ENCODE measurements around the gene ASB15.

ASB15 gene

GRCh38 chr7:123569352-123570010, 32.1 kb upstream of the ASB15 start:
- TF ChIP-seq CEBPB (IDR thresholded peaks at IDR 0.05), result no peak
- no peak for TF ChIP-seq CREB1 (IDR thresholded peaks at IDR 0.05; ENCODE audit: low read depth)
- no peak for TF ChIP-seq EGR1 (IDR thresholded peaks at IDR 0.05)
- TF ChIP-seq TEAD4 (IDR thresholded peaks at IDR 0.05), result no peak
- TF ChIP-seq ZBTB7A (IDR thresholded peaks at IDR 0.05; ENCODE audit: low read depth), result no peak
- no peak for TF ChIP-seq YY1 (IDR thresholded peaks at IDR 0.05; ENCODE audit: low read depth)
- TF ChIP-seq FOXM1 (IDR thresholded peaks at IDR 0.05; ENCODE audit: borderline replicate concordance, low read depth), result no peak
- TF ChIP-seq MAX (IDR thresholded peaks at IDR 0.05), result no peak
- no peak for TF ChIP-seq EP300 (IDR thresholded peaks at IDR 0.05; ENCODE audit: borderline replicate concordance)

GRCh38 chr7:123570390-123571182, 31.0 kb upstream of the ASB15 start:
- no peak for TF ChIP-seq EGR1 (IDR thresholded peaks at IDR 0.05)
- no peak for TF ChIP-seq NFIC (IDR thresholded peaks at IDR 0.05)
- TF ChIP-seq YY1 (IDR thresholded peaks at IDR 0.05; ENCODE audit: low read depth), result no peak
- TF ChIP-seq MAX (IDR thresholded peaks at IDR 0.05), result no peak
- no peak for TF ChIP-seq FOXM1 (IDR thresholded peaks at IDR 0.05; ENCODE audit: borderline replicate concordance, low read depth)
- TF ChIP-seq TCF12 (IDR thresholded peaks at IDR 0.05; ENCODE audit: low read depth), result no peak
- TF ChIP-seq REST (IDR thresholded peaks at IDR 0.05; ENCODE audit: low read depth), result no peak
- TF ChIP-seq CREB1 (IDR thresholded peaks at IDR 0.05; ENCODE audit: low read depth), result no peak
- TF ChIP-seq ZBTB7A (IDR thresholded peaks at IDR 0.05; ENCODE audit: low read depth), result no peak
- TF ChIP-seq TAF1 (IDR thresholded peaks at IDR 0.05; ENCODE audit: low read depth), result no peak
- TF ChIP-seq EP300 (IDR thresholded peaks at IDR 0.05; ENCODE audit: borderline replicate concordance), result no peak
- TF ChIP-seq USF1 (IDR thresholded peaks at IDR 0.05), result no peak
- TF ChIP-seq CEBPB (IDR thresholded peaks at IDR 0.05), result no peak
- TF ChIP-seq TEAD4 (IDR thresholded peaks at IDR 0.05), result no peak

GRCh38 chr7:123571187-123571586, 30.4 kb upstream of the ASB15 start:
- TF ChIP-seq CEBPB (IDR thresholded peaks at IDR 0.05), result no peak
- no peak for TF ChIP-seq REST (IDR thresholded peaks at IDR 0.05; ENCODE audit: low read depth)
- TF ChIP-seq NFIC (IDR thresholded peaks at IDR 0.05), result no peak
- no peak for TF ChIP-seq CREB1 (IDR thresholded peaks at IDR 0.05; ENCODE audit: low read depth)
- TF ChIP-seq TAF1 (IDR thresholded peaks at IDR 0.05; ENCODE audit: low read depth), result no peak

- TF ChIP-seq NFIC (IDR thresholded peaks at IDR 0.05), result no peak
- no peak for TF ChIP-seq TEAD4 (IDR thresholded peaks at IDR 0.05)
- TF ChIP-seq CREB1 (IDR thresholded peaks at IDR 0.05; ENCODE audit: low read depth), result no peak
- no peak for TF ChIP-seq CEBPB (IDR thresholded peaks at IDR 0.05)
- TF ChIP-seq EGR1 (IDR thresholded peaks at IDR 0.05), result no peak
- no peak for TF ChIP-seq RAD21 (IDR thresholded peaks at IDR 0.05; ENCODE audit: low read depth)
- no peak for TF ChIP-seq EP300 (IDR thresholded peaks at IDR 0.05; ENCODE audit: borderline replicate concordance)
- TF ChIP-seq ZBTB7A (IDR thresholded peaks at IDR 0.05; ENCODE audit: low read depth), result no peak
- TF ChIP-seq YY1 (IDR thresholded peaks at IDR 0.05; ENCODE audit: low read depth), result no peak
- no peak for TF ChIP-seq FOXM1 (IDR thresholded peaks at IDR 0.05; ENCODE audit: borderline replicate concordance, low read depth)
- no peak for TF ChIP-seq USF1 (IDR thresholded peaks at IDR 0.05)
- no peak for TF ChIP-seq REST (IDR thresholded peaks at IDR 0.05; ENCODE audit: low read depth)
- TF ChIP-seq TAF1 (IDR thresholded peaks at IDR 0.05; ENCODE audit: low read depth), result no peak
- TF ChIP-seq MAX (IDR thresholded peaks at IDR 0.05), result no peak
- TF ChIP-seq TCF12 (IDR thresholded peaks at IDR 0.05; ENCODE audit: low read depth), result no peak
Observed at GRCh38 chr7:123571684-123572083, 29.9 kb upstream of the ASB15 start.

All from Ishikawa (cell line).